ENCODE data around the gene FRAS1. TPM values are rescaled to one million over a fixed set of nuclear protein-coding genes. Genes with fewer than 3 reads are reported as not detected.

The FRAS1 gene
- total and polyA plus RNA-seq, 2 donors (not counting 1 experiment from before 2014, with no cell fraction given) = 0.30 to 0.66 TPM

- no peaks in the 10 kb centered on the region for H4K20me1 ChIP-seq (ENCODE audit: control insufficient read depth, extremely low read depth, insufficient read depth, low read length)
- H3K27ac ChIP-seq (ENCODE audit: insufficient read depth, low read length) = no peak overlapping the region
- no peaks in the 10 kb centered on the region for H3K36me3 ChIP-seq (ENCODE audit: control insufficient read depth, insufficient read depth, low read length)
- no peaks in the 10 kb centered on the region for H3K27me3 ChIP-seq (ENCODE audit: control insufficient read depth, insufficient read depth, low read length)
- H3K4me1 ChIP-seq (ENCODE audit: control insufficient read depth, extremely low read depth, insufficient read depth, low read length) = no peaks in the 10 kb centered on the region
- no peak for TF ChIP-seq EZH2 (IDR thresholded peaks at IDR 0.05; ENCODE audit: low read length, missing control alignments)
- TF ChIP-seq CTCF (conservative IDR thresholded peaks at IDR 0.05 in 1 of 2, IDR thresholded peaks at IDR 0.05 in 1 of 2; ENCODE audit: low read depth in 1 of 2, low read length in 2 of 2) = no peak
- peak in 1 of 2 donors; percentile 4 for DNase-seq (ENCODE audit: low read depth in 2 of 2)
- H3K4me2 ChIP-seq (ENCODE audit: extremely low read depth, insufficient read depth, low read length) = no peak overlapping the region
- no peak overlapping the region for H3K9ac ChIP-seq (ENCODE audit: insufficient read depth, low read length)
- no peaks in the 10 kb centered on the region for H3K9me3 ChIP-seq (ENCODE audit: control insufficient read depth, insufficient read depth, low read depth, low read length)
- H2AFZ ChIP-seq (ENCODE audit: low read length) = no peak overlapping the region
- H3K79me2 ChIP-seq (ENCODE audit: control insufficient read depth, insufficient read depth, low read length) = no peaks in the 10 kb centered on the region
- no peak overlapping the region for H3K4me3 ChIP-seq (replicated peaks in 1 of 4; ENCODE audit: control extremely low read depth in 1 of 4, insufficient read depth in 1 of 4, low read depth in 3 of 4, low read length in 4 of 4)
Measured at GRCh38 chr4:78033861-78034260, 23.3 kb upstream of the FRAS1 start.

GRCh38 chr4:78038704-78039103 is 18.4 kb upstream of the FRAS1 start:
- H3K27ac ChIP-seq (ENCODE audit: insufficient read depth, low read length) = no peak overlapping the region
- no peak overlapping the region for H2AFZ ChIP-seq (ENCODE audit: low read length)
- TF ChIP-seq EZH2 (IDR thresholded peaks at IDR 0.05; ENCODE audit: low read length, missing control alignments) (no peak), CTCF (conservative IDR thresholded peaks at IDR 0.05 in 1 of 2, IDR thresholded peaks at IDR 0.05 in 1 of 2; ENCODE audit: low read depth in 1 of 2, low read length in 2 of 2) (no peak)
- no peaks in the 10 kb centered on the region for H4K20me1 ChIP-seq (ENCODE audit: control insufficient read depth, extremely low read depth, insufficient read depth, low read length)
- no peak overlapping the region for H3K4me2 ChIP-seq (ENCODE audit: extremely low read depth, insufficient read depth, low read length)
- no peak for DNase-seq (ENCODE audit: low read depth in 2 of 2)
- H3K4me1 ChIP-seq (ENCODE audit: control insufficient read depth, extremely low read depth, insufficient read depth, low read length) = no peaks in the 10 kb centered on the region
- H3K9ac ChIP-seq (ENCODE audit: insufficient read depth, low read length) = no peak overlapping the region
- no peaks in the 10 kb centered on the region for H3K36me3 ChIP-seq (ENCODE audit: control insufficient read depth, insufficient read depth, low read length)
- H3K27me3 ChIP-seq (ENCODE audit: control insufficient read depth, insufficient read depth, low read length) = no peaks in the 10 kb centered on the region
- H3K79me2 ChIP-seq (ENCODE audit: control insufficient read depth, insufficient read depth, low read length) = no peaks in the 10 kb centered on the region
- no peaks in the 10 kb centered on the region for H3K9me3 ChIP-seq (ENCODE audit: control insufficient read depth, insufficient read depth, low read depth, low read length)
- H3K4me3 ChIP-seq (replicated peaks in 1 of 4; ENCODE audit: control extremely low read depth in 1 of 4, insufficient read depth in 1 of 4, low read depth in 3 of 4, low read length in 4 of 4) = no peak overlapping the region

- no peak for DNase-seq (ENCODE audit: low read depth in 2 of 2)
- Histone ChIP-seq H4K20me1 (ENCODE audit: control insufficient read depth, extremely low read depth, insufficient read depth, low read length) (no peaks in the 10 kb centered on the region), H2AFZ (ENCODE audit: low read length) (no peak overlapping the region), H3K36me3 (ENCODE audit: control insufficient read depth, insufficient read depth, low read length) (no peaks in the 10 kb centered on the region), H3K4me2 (ENCODE audit: extremely low read depth, insufficient read depth, low read length) (no peak overlapping the region), H3K4me1 (ENCODE audit: control insufficient read depth, extremely low read depth, insufficient read depth, low read length) (no peaks in the 10 kb centered on the region), H3K9ac (ENCODE audit: insufficient read depth, low read length) (no peak overlapping the region), H3K4me3 (replicated peaks in 1 of 4; ENCODE audit: control extremely low read depth in 1 of 4, insufficient read depth in 1 of 4, low read depth in 3 of 4, low read length in 4 of 4) (no peak overlapping the region), H3K27me3 (ENCODE audit: control insufficient read depth, insufficient read depth, low read length) (no peaks in the 10 kb centered on the region), H3K79me2 (ENCODE audit: control insufficient read depth, insufficient read depth, low read length) (no peaks in the 10 kb centered on the region), H3K27ac (ENCODE audit: insufficient read depth, low read length) (no peak overlapping the region), H3K9me3 (ENCODE audit: control insufficient read depth, insufficient read depth, low read depth, low read length) (no peaks in the 10 kb centered on the region)
- TF ChIP-seq CTCF (conservative IDR thresholded peaks at IDR 0.05 in 1 of 2, IDR thresholded peaks at IDR 0.05 in 1 of 2; ENCODE audit: low read depth in 1 of 2, low read length in 2 of 2) = no peak
- TF ChIP-seq EZH2 (IDR thresholded peaks at IDR 0.05; ENCODE audit: low read length, missing control alignments) = no peak
Measured at GRCh38 chr4:78039678-78040077, 17.4 kb upstream of the FRAS1 start.

Measured in fibroblast of lung (primary cell).